ENCODE measurements around the gene PGBD5. TPM values are rescaled to one million over a fixed set of nuclear protein-coding genes. Genes with fewer than 3 reads are reported as not detected.

Gene PGBD5
- polyA plus RNA-seq, 1 of the 3 experiments (the other 2 are of a cell fraction), result 0.15 TPM

DNA sequence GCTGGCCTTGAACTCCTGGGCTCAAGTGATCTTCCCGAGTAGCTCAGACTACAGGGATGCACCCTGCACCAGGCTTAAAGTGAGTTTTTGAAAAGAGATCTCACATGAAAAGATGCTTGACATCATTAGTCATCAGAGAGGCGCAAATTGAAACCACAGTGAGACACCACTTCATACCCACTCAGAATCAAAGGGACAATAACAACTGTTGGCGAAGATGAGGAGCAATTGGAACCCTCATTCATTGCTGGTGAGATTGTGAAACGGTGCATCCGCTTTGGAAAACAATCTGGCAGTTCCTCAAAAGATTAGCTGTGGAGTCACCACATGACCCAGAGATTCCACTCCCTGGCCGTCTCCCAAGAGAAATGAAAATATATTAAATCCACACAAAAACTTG is 122.3 kb downstream of the PGBD5 start (continued):
- TF ChIP-seq, protein P1, sequence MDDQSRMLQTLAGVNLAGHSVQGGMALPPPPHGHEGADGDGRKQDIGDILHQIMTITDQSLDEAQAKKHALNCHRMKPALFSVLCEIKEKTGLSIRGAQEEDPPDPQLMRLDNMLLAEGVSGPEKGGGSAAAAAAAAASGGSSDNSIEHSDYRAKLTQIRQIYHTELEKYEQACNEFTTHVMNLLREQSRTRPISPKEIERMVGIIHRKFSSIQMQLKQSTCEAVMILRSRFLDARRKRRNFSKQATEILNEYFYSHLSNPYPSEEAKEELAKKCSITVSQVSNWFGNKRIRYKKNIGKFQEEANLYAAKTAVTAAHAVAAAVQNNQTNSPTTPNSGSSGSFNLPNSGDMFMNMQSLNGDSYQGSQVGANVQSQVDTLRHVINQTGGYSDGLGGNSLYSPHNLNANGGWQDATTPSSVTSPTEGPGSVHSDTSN (IDR thresholded peaks at IDR 0.05), result no peak
- TF ChIP-seq MXI1 (IDR thresholded peaks at IDR 0.05; ENCODE audit: low read depth, low read length), result no peak
- TF ChIP-seq YY1 (IDR thresholded peaks at IDR 0.05; ENCODE audit: low read depth), result no peak
- TF ChIP-seq, protein P2, sequence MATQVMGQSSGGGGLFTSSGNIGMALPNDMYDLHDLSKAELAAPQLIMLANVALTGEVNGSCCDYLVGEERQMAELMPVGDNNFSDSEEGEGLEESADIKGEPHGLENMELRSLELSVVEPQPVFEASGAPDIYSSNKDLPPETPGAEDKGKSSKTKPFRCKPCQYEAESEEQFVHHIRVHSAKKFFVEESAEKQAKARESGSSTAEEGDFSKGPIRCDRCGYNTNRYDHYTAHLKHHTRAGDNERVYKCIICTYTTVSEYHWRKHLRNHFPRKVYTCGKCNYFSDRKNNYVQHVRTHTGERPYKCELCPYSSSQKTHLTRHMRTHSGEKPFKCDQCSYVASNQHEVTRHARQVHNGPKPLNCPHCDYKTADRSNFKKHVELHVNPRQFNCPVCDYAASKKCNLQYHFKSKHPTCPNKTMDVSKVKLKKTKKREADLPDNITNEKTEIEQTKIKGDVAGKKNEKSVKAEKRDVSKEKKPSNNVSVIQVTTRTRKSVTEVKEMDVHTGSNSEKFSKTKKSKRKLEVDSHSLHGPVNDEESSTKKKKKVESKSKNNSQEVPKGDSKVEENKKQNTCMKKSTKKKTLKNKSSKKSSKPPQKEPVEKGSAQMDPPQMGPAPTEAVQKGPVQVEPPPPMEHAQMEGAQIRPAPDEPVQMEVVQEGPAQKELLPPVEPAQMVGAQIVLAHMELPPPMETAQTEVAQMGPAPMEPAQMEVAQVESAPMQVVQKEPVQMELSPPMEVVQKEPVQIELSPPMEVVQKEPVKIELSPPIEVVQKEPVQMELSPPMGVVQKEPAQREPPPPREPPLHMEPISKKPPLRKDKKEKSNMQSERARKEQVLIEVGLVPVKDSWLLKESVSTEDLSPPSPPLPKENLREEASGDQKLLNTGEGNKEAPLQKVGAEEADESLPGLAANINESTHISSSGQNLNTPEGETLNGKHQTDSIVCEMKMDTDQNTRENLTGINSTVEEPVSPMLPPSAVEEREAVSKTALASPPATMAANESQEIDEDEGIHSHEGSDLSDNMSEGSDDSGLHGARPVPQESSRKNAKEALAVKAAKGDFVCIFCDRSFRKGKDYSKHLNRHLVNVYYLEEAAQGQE (IDR thresholded peaks at IDR 0.05; ENCODE audit: low read depth, low read length), result no peak
- TF ChIP-seq FOXJ3 (CRISPR knock-in tag; IDR thresholded peaks at IDR 0.05), result no peak
- TF ChIP-seq RCOR1 (IDR thresholded peaks at IDR 0.05; ENCODE audit: low read length), result no peak
- TF ChIP-seq GABPA (IDR thresholded peaks at IDR 0.05; ENCODE audit: low read depth), result no peak

DNA sequence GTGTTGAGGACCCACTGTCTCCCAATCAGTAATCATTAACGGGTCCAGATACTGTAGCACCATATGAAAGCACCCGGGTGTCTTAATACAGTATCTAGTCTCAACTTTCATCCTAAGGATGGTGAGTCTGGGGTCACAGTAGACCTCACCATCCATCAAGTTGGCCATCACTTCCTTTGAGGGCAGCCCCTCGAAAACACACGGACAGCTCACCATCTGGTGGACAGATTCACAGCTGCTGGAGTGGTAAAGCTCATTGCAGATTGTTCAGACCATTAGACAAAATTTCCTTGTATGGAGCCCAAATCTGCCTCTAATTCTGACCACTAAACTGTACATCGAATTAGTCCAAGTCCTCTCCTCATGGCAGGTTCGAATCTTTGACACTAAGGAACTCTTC is 123.1 kb downstream of the PGBD5 start:
- WGBS (ENCODE audit: low lambda C conversion rate), result 38% methylated on average over 6 of the region's 6 CpGs
- H3K9me3 ChIP-seq, result no peaks in the 10 kb centered on the region
- no peak overlapping the region for H3K4me3 ChIP-seq (ENCODE audit: low read depth in 2 of 2, low read length in 1 of 2)
- CTCF ChIA-PET, result interaction anchor here (0.9 to 3.6 kb wide), 3 partner anchors 9 to 642 kb away, joined by 3 to 17 read pairs (median 4); no protein-coding TSS in a partner anchor
- no peaks in the 10 kb centered on the region for H3K27me3 ChIP-seq (ENCODE audit: insufficient read depth)
- no peaks in the 10 kb centered on the region for H3K79me2 ChIP-seq (ENCODE audit: insufficient read depth)
- DNase-seq, result no peak
- H3K4me1 ChIP-seq (ENCODE audit: control insufficient read depth in 1 of 2, insufficient read depth in 2 of 2, low read depth in 1 of 2, low read length in 1 of 2), result peaks cover 0 to 13% of the 10 kb centered on the region in 2 experiments; a peak in 2 of 4 replicates
- no peak overlapping the region for H3K9ac ChIP-seq
- no peak overlapping the region for H2AFZ ChIP-seq (ENCODE audit: low read depth)
- H4K20me1 ChIP-seq (ENCODE audit: insufficient read depth), result no peaks in the 10 kb centered on the region
- no peaks in the 10 kb centered on the region for H3F3A ChIP-seq (replicated peaks; ENCODE audit: insufficient read depth)
- TF ChIP-seq, protein P3, sequence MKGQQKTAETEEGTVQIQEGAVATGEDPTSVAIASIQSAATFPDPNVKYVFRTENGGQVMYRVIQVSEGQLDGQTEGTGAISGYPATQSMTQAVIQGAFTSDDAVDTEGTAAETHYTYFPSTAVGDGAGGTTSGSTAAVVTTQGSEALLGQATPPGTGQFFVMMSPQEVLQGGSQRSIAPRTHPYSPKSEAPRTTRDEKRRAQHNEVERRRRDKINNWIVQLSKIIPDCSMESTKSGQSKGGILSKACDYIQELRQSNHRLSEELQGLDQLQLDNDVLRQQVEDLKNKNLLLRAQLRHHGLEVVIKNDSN (IDR thresholded peaks at IDR 0.05; ENCODE audit: borderline replicate concordance, low read depth), result no peak
- TF ChIP-seq RAD21 (IDR thresholded peaks at IDR 0.05; ENCODE audit: low read length), result peak; percentile 44
- TF ChIP-seq SMC3 (IDR thresholded peaks at IDR 0.05; ENCODE audit: low read depth, low read length), result no peak
- H3K36me3 ChIP-seq (replicated peaks in 1 of 2; ENCODE audit: control insufficient read depth in 1 of 2, insufficient read depth in 2 of 2, low read length in 1 of 2), result no peaks in the 10 kb centered on the region
- H3K4me2 ChIP-seq, result no peak overlapping the region
- H3K9me2 ChIP-seq, result no peaks in the 10 kb centered on the region
- no peak overlapping the region for H3K27ac ChIP-seq (ENCODE audit: low read depth in 2 of 2, low read length in 1 of 2)
- POLR2A ChIA-PET, result no interaction called here

DNA sequence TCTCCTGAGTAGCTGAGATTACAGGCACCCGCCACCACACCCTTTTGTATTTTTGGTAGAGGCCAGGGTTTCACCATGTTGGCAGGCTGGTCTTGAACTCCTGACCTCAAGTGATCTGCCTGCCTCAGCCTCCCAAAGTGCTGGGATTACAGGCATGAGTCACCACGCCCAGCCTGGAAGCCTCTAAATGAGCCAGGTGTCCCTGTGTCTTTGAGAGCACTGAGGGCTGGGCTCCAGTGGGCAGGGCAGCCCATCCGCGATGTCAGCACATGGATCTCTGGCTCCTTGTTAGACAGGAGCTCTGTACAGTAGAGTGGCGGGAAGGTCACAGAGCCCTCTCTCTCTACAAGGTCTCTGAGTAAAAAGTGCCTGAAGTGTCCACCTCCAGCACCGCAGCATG is 124.3 kb downstream of the PGBD5 start:
- H3K9me3 ChIP-seq, result no peaks in the 10 kb centered on the region
- no peaks in the 10 kb centered on the region for H3K79me2 ChIP-seq (ENCODE audit: insufficient read depth)
- H3K4me1 ChIP-seq (ENCODE audit: control insufficient read depth in 1 of 2, insufficient read depth in 2 of 2, low read depth in 1 of 2, low read length in 1 of 2), result peaks cover 0 to 8% of the 10 kb centered on the region in 2 experiments; a peak in 1 of 4 replicates
- TF ChIP-seq, protein P4, sequence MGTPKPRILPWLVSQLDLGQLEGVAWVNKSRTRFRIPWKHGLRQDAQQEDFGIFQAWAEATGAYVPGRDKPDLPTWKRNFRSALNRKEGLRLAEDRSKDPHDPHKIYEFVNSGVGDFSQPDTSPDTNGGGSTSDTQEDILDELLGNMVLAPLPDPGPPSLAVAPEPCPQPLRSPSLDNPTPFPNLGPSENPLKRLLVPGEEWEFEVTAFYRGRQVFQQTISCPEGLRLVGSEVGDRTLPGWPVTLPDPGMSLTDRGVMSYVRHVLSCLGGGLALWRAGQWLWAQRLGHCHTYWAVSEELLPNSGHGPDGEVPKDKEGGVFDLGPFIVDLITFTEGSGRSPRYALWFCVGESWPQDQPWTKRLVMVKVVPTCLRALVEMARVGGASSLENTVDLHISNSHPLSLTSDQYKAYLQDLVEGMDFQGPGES (IDR thresholded peaks at IDR 0.05; ENCODE audit: low read depth, low read length), result no peak
- TF ChIP-seq FOSL2 (IDR thresholded peaks at IDR 0.05; ENCODE audit: borderline replicate concordance, low read depth) (no peak), POLR2AphosphoS5 (IDR thresholded peaks at IDR 0.05; ENCODE audit: low read depth, low read length) (no peak)
- H3K4me3 ChIP-seq (ENCODE audit: low read depth in 2 of 2, low read length in 1 of 2), result no peak overlapping the region
- H3K9me2 ChIP-seq, result no peaks in the 10 kb centered on the region
- CTCF ChIA-PET, result interaction anchor here (0.8 to 1.6 kb wide), 3 partner anchors 10 to 641 kb away, joined by 3 to 4 read pairs (median 3); no protein-coding TSS in a partner anchor
- no peaks in the 10 kb centered on the region for H3K27me3 ChIP-seq (ENCODE audit: insufficient read depth)
- H3K36me3 ChIP-seq (replicated peaks in 1 of 2; ENCODE audit: control insufficient read depth in 1 of 2, insufficient read depth in 2 of 2, low read length in 1 of 2), result no peaks in the 10 kb centered on the region
- WGBS (ENCODE audit: low lambda C conversion rate), result 64% methylated on average over 3 of the region's 6 CpGs
- POLR2A ChIA-PET, result no interaction called here
- H3K27ac ChIP-seq (ENCODE audit: low read depth in 2 of 2, low read length in 1 of 2), result no peak overlapping the region
- no peak overlapping the region for H3K9ac ChIP-seq
- no peaks in the 10 kb centered on the region for H4K20me1 ChIP-seq (ENCODE audit: insufficient read depth)
- H3F3A ChIP-seq (replicated peaks; ENCODE audit: insufficient read depth), result no peaks in the 10 kb centered on the region
- no peak overlapping the region for H3K4me2 ChIP-seq
- no peak for DNase-seq
- no peak overlapping the region for H2AFZ ChIP-seq (ENCODE audit: low read depth)

Data from SK-N-SH (cell line).